Right atrium auricular region (tissue), 2 donors: ENCODE results near the gene GRM7. TPM values are rescaled to one million over a fixed set of nuclear protein-coding genes. Genes with fewer than 3 reads are reported as not detected.

ENCODE experiments used
- DNase-seq: peaks from one replicate; pipeline ENCODE4 v3.0.0-alpha.2; 2019; ENCODE audit warnings: low spot score
- H3K27ac ChIP-seq, 2 donors: fragments of 200-600 bp; sonication (generic); 1 replicate in 1 of 2; 2 replicates in 1 of 2; pipeline ENCODE4 v1.5.1; 2016 to 2019
- H3K27me3 ChIP-seq, 2 donors: fragments of 200-600 bp; sonication (generic); one replicate each; pipeline versions ENCODE4 v1.5.1 to v1.6.0; 2017 to 2019
- H3K36me3 ChIP-seq: fragments of 200-600 bp; sonication (generic); one replicate; pipeline ENCODE4 v1.5.1; 2016
- H3K4me1 ChIP-seq, 2 donors: fragments of 200-600 bp; sonication (generic); one replicate each; pipeline versions ENCODE4 v1.5.1 to v1.6.0; 2017 to 2019
- H3K4me3 ChIP-seq, 2 donors: fragments of 200-600 bp; sonication (generic); 1 replicate in 1 of 2; 2 replicates in 1 of 2; pipeline ENCODE4 v1.5.1; 2017 to 2019; ENCODE audit warnings: mild to moderate bottlenecking in 1 of 2, moderate library complexity in 1 of 2
- H3K9me3 ChIP-seq, 2 donors: fragments of 200-600 bp; sonication (generic); one replicate each; pipeline ENCODE4 v1.5.1; 2019
- CTCF ChIP-seq, 2 donors: fragments of 200-600 bp; sonication (generic); IDR thresholded peaks; one replicate each; pipeline ENCODE4 v1.5.1; 2019; ENCODE audit warnings: antibody characterized with exemption in 2 of 2
- total RNA-seq, 2 donors: library from RNA; depleted of rRNA; stranded (reverse); fragments of >200 nt; gene quantifications; one replicate each; pipeline ENCODE4 v1.1.0, GENCODE V29; 2016

GRM7 gene
- total RNA-seq, 2 donors from 2014 or later, result not detected

DNA sequence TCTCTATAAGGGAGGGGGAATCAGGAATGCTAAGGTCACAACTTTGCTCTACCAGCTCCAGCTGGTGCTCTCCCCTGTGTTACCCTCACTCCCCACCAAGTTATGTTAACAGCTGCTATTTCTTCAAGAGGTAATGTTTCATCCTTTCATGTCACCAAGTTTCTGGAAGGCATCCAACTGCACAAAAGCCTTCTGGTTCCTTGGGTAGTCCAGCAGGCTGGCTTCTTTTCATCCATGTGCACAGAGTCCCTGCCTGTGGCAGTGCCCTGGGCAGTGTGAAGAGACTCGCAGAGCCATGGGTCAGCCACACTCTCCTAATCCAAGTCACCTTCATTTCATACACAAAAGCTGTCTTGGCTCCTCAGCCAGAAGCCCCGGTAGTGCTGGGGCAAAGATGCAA, 903.2 kb downstream of the GRM7 start:
- Histone ChIP-seq H3K36me3 (no peaks in the 10 kb centered on the region), H3K9me3 (no peaks in the 10 kb centered on the region), H3K27ac (no peak overlapping the region), H3K4me1 (no peaks in the 10 kb centered on the region), H3K27me3 (no peaks in the 10 kb centered on the region), H3K4me3 (no peak overlapping the region)
- DNase-seq, result no peak
- TF ChIP-seq CTCF (IDR thresholded peaks at IDR 0.05), result no peak

DNA sequence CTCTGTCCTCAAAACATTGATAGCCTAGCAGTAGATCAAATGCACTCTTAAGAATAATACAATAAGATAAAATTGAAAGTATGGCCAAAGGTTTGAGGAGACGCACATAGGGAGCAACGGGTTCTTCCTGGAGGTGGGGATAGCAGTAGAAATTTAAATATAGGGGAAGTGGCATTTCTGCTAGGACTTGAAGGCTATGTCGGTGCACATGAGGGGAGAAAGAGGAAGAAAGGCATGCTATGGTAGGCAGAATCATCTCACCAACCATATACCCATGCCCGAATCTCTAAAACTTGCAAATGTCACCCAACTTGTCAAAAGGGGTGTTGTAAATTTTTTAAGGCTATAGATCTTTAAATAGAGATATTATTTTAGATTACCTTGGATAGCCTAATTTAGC, 905.6 kb downstream of the GRM7 start:
- Histone ChIP-seq H3K27ac (no peak overlapping the region), H3K4me1 (no peaks in the 10 kb centered on the region), H3K4me3 (no peak overlapping the region), H3K36me3 (no peaks in the 10 kb centered on the region), H3K27me3 (no peaks in the 10 kb centered on the region), H3K9me3 (no peaks in the 10 kb centered on the region)
- DNase-seq, result no peak
- TF ChIP-seq CTCF (IDR thresholded peaks at IDR 0.05), result no peak

- no peaks in the 10 kb centered on the region for H3K36me3 ChIP-seq
- no peaks in the 10 kb centered on the region for H3K9me3 ChIP-seq
- no peaks in the 10 kb centered on the region for H3K4me1 ChIP-seq
- H3K27ac ChIP-seq, result no peak overlapping the region
- H3K4me3 ChIP-seq, result no peak overlapping the region
- no peaks in the 10 kb centered on the region for H3K27me3 ChIP-seq
- no peak for DNase-seq
- no peak for TF ChIP-seq CTCF (IDR thresholded peaks at IDR 0.05)
These were observed 918.4 kb downstream of the GRM7 start for GRCh38 chr3:7779331-7779730.

DNA sequence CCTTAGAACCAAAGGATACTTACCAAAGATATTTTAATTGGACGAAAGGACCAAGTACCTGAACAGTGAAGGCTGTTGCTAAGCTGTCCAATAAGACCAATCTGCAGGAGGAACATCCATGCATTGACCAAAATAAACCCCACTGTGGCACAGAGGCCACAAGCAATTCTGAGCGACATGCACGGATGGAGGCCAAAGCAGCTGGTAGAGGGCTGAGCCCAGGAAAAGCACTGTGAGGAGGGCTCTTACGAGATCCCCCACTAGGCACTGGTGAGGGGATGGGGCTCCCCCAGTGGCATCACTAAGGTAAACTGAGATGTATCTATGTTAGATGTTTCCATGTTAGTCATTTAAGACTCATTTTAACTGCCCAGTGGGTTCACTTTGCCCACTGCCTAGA, 920.5 kb downstream of the GRM7 start:
- no peak for TF ChIP-seq CTCF (IDR thresholded peaks at IDR 0.05)
- Histone ChIP-seq H3K4me3 (no peak overlapping the region), H3K27ac (no peak overlapping the region), H3K36me3 (no peaks in the 10 kb centered on the region), H3K9me3 (no peaks in the 10 kb centered on the region), H3K27me3 (no peaks in the 10 kb centered on the region), H3K4me1 (no peaks in the 10 kb centered on the region)
- DNase-seq, result no peak

- Histone ChIP-seq H3K4me3 (no peak overlapping the region), H3K4me1 (no peaks in the 10 kb centered on the region), H3K9me3 (no peaks in the 10 kb centered on the region), H3K27me3 (no peaks in the 10 kb centered on the region), H3K27ac (no peak overlapping the region), H3K36me3 (no peaks in the 10 kb centered on the region)
- DNase-seq, result no peak
- TF ChIP-seq CTCF (IDR thresholded peaks at IDR 0.05), result no peak
These were observed 927.2 kb downstream of the GRM7 start for GRCh38 chr3:7787871-7788828.
